WTC11 (cell line): ENCODE results near the gene DERA. TPM values are rescaled to one million over a fixed set of nuclear protein-coding genes. Genes with fewer than 3 reads are reported as not detected.

Experiments
- ATAC-seq: fragments of 200-7000 bp; cut with Tn5 transposase; 2 replicates; pipeline ENCODE4 v1.10.0; 2021; ENCODE audit warnings: mild to moderate bottlenecking, moderate library complexity
- CTCF ChIA-PET: fragments of 300-600 bp; sonication (Branson Sonifier 250); formaldehyde crosslinking; loops from one replicate; lab custom pipeline; 2021; ENCODE audit warnings: antibody characterized with exemption; lab: Charles Lee
- POLR2A ChIA-PET: fragments of 350-600 bp; sonication (Branson Sonifier 250); formaldehyde crosslinking; loops from one replicate; lab custom pipeline; 2021; ENCODE audit warnings: antibody characterized with exemption; lab: Charles Lee
- DNase-seq: peaks from one replicate; pipeline ENCODE4 v3.0.0; 2021; ENCODE audit warnings: low spot score
- H3K27ac Mint-ChIP-seq: 2 replicates; pipeline ENCODE4 v1.8.0; 2021; ENCODE audit warnings: mixed read lengths
- H3K27me3 Mint-ChIP-seq: 2 replicates; pipeline ENCODE4 v1.8.0; 2021; ENCODE audit warnings: low read depth, mild to moderate bottlenecking, moderate library complexity, mixed read lengths
- H3K36me3 Mint-ChIP-seq: 2 replicates; pipeline ENCODE4 v1.8.0; 2021; ENCODE audit warnings: mixed read lengths
- H3K4me1 Mint-ChIP-seq: 2 replicates; pipeline ENCODE4 v1.8.0; 2022; ENCODE audit warnings: mixed read lengths
- H3K4me3 Mint-ChIP-seq: 2 replicates; pipeline ENCODE4 v1.8.0; 2021; ENCODE audit warnings: mild to moderate bottlenecking, moderate library complexity, mixed read lengths
- H3K9me3 Mint-ChIP-seq: 2 replicates; pipeline ENCODE4 v1.8.0; 2021; ENCODE audit warnings: mixed read lengths
- ESRRA ChIP-seq: sonication (generic); formaldehyde crosslinking; IDR thresholded peaks from 2 replicates; pipeline ENCODE4 v1.8.1; 2022; ENCODE audit warnings: mild to moderate bottlenecking, missing genetic modification reagents, borderline replicate concordance
- ETV6 ChIP-seq: sonication (generic); formaldehyde crosslinking; IDR thresholded peaks from 2 replicates; pipeline ENCODE4 v1.8.1; 2022; ENCODE audit warnings: mild to moderate bottlenecking, missing genetic modification reagents
- HMGA2 ChIP-seq: fragments of 250-450 bp; sonication (Bioruptor Pico); IDR thresholded peaks from 2 replicates; pipeline ENCODE4 v1.4.0; 2021; ENCODE audit warnings: mild to moderate bottlenecking, moderate library complexity
- KAT7 ChIP-seq: sonication (generic); formaldehyde crosslinking; IDR thresholded peaks from 2 replicates; pipeline ENCODE4 v1.8.1; 2023; ENCODE audit warnings: missing genetic modification reagents, mild to moderate bottlenecking, borderline replicate concordance
- MYBL2 ChIP-seq: sonication (generic); formaldehyde crosslinking; IDR thresholded peaks from 2 replicates; pipeline ENCODE4 v1.8.1; 2023; ENCODE audit warnings: mild to moderate bottlenecking, moderate library complexity, missing genetic modification reagents
- NR3C1 ChIP-seq: sonication (generic); formaldehyde crosslinking; conservative IDR thresholded peaks from 2 replicates; pipeline ENCODE4 v1.8.1; 2023; ENCODE audit warnings: low read depth, mild to moderate bottlenecking, missing genetic modification reagents
- SMAD3 ChIP-seq: sonication (generic); formaldehyde crosslinking; IDR thresholded peaks from 2 replicates; pipeline ENCODE4 v1.8.0; 2022; ENCODE audit warnings: missing genetic modification reagents, mild to moderate bottlenecking, borderline replicate concordance
- SOX15 ChIP-seq: fragments of 250-450 bp; sonication (Bioruptor Pico); IDR thresholded peaks from 2 replicates; pipeline ENCODE4 v1.9.0; 2021; ENCODE audit warnings: mild to moderate bottlenecking
- total RNA-seq: library from RNA; stranded (reverse); gene quantifications from 3 replicates; pipeline ENCODE4 v1.2.3, GENCODE V29; 2021
- TF ChIP-seq, protein P1 (sequence below): sonication (generic); formaldehyde crosslinking; IDR thresholded peaks from 2 replicates; pipeline ENCODE4 v1.8.0; 2023; ENCODE audit warnings: missing genetic modification reagents, mild to moderate bottlenecking, borderline replicate concordance
- TF ChIP-seq, protein P2 (sequence below): sonication (generic); formaldehyde crosslinking; IDR thresholded peaks from 2 replicates; pipeline ENCODE4 v1.8.1; 2022; ENCODE audit warnings: low read depth, missing genetic modification reagents, borderline replicate concordance
- TF ChIP-seq, protein P3 (sequence below): fragments of 250-450 bp; sonication (Bioruptor Pico); IDR thresholded peaks from 2 replicates; pipeline ENCODE4 v1.9.0; 2021; ENCODE audit warnings: mild to moderate bottlenecking, borderline replicate concordance
- TF ChIP-seq, protein P4 (sequence below): fragments of 250-450 bp; sonication (Bioruptor Pico); conservative IDR thresholded peaks from 2 replicates; pipeline ENCODE4 v1.9.0; 2021; ENCODE audit warnings: mild to moderate bottlenecking
- TF ChIP-seq, protein P5 (sequence below): sonication (generic); formaldehyde crosslinking; IDR thresholded peaks from 2 replicates; pipeline ENCODE4 v1.8.1; 2023; ENCODE audit warnings: mild to moderate bottlenecking, missing genetic modification reagents, borderline replicate concordance
- TF ChIP-seq, protein P6 (sequence below): fragments of 250-450 bp; sonication (Bioruptor Pico); IDR thresholded peaks from 2 replicates; pipeline ENCODE4 v1.9.0; 2021; ENCODE audit warnings: moderate library complexity, mild to moderate bottlenecking, inconsistent platforms, borderline replicate concordance
- TF ChIP-seq, protein P7 (sequence below): fragments of 250-450 bp; sonication (Bioruptor Pico); IDR thresholded peaks from 2 replicates; pipeline ENCODE4 v2.1.2; 2022; ENCODE audit warnings: mild to moderate bottlenecking, moderate library complexity
- TF ChIP-seq, protein P8 (sequence below): sonication (generic); formaldehyde crosslinking; IDR thresholded peaks from 2 replicates; pipeline ENCODE4 v1.8.0; 2022; ENCODE audit warnings: mild to moderate bottlenecking, missing genetic modification reagents

DERA gene
- total RNA-seq, 1 experiment from 2014 or later, result 22.4 TPM

DNA sequence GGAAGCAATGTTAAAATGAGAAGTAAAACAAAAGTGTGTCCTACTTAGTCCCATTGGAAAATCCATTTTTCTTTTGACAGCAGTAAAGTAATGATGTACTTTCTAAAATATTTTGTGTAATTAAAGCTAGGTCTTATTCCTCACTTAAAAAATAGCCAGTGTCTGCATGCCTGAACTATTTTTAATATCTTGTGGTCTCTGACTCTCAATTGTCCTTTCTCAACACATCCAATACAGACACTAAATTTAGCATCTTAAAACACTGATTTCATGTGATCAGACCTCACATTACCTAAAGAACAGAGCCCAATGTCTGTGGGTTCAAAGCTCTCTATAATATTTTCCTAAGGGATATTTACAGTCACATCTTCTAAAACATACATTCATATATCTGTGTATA lies 108.0 kb downstream of the DERA start (continued):
- TF ChIP-seq, protein P1, sequence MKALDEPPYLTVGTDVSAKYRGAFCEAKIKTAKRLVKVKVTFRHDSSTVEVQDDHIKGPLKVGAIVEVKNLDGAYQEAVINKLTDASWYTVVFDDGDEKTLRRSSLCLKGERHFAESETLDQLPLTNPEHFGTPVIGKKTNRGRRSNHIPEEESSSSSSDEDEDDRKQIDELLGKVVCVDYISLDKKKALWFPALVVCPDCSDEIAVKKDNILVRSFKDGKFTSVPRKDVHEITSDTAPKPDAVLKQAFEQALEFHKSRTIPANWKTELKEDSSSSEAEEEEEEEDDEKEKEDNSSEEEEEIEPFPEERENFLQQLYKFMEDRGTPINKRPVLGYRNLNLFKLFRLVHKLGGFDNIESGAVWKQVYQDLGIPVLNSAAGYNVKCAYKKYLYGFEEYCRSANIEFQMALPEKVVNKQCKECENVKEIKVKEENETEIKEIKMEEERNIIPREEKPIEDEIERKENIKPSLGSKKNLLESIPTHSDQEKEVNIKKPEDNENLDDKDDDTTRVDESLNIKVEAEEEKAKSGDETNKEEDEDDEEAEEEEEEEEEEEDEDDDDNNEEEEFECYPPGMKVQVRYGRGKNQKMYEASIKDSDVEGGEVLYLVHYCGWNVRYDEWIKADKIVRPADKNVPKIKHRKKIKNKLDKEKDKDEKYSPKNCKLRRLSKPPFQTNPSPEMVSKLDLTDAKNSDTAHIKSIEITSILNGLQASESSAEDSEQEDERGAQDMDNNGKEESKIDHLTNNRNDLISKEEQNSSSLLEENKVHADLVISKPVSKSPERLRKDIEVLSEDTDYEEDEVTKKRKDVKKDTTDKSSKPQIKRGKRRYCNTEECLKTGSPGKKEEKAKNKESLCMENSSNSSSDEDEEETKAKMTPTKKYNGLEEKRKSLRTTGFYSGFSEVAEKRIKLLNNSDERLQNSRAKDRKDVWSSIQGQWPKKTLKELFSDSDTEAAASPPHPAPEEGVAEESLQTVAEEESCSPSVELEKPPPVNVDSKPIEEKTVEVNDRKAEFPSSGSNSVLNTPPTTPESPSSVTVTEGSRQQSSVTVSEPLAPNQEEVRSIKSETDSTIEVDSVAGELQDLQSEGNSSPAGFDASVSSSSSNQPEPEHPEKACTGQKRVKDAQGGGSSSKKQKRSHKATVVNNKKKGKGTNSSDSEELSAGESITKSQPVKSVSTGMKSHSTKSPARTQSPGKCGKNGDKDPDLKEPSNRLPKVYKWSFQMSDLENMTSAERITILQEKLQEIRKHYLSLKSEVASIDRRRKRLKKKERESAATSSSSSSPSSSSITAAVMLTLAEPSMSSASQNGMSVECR, result no peak
- TF ChIP-seq, protein P2, sequence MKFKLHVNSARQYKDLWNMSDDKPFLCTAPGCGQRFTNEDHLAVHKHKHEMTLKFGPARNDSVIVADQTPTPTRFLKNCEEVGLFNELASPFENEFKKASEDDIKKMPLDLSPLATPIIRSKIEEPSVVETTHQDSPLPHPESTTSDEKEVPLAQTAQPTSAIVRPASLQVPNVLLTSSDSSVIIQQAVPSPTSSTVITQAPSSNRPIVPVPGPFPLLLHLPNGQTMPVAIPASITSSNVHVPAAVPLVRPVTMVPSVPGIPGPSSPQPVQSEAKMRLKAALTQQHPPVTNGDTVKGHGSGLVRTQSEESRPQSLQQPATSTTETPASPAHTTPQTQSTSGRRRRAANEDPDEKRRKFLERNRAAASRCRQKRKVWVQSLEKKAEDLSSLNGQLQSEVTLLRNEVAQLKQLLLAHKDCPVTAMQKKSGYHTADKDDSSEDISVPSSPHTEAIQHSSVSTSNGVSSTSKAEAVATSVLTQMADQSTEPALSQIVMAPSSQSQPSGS (CRISPR knock-in tag), result no peak
- TF ChIP-seq, protein P3, sequence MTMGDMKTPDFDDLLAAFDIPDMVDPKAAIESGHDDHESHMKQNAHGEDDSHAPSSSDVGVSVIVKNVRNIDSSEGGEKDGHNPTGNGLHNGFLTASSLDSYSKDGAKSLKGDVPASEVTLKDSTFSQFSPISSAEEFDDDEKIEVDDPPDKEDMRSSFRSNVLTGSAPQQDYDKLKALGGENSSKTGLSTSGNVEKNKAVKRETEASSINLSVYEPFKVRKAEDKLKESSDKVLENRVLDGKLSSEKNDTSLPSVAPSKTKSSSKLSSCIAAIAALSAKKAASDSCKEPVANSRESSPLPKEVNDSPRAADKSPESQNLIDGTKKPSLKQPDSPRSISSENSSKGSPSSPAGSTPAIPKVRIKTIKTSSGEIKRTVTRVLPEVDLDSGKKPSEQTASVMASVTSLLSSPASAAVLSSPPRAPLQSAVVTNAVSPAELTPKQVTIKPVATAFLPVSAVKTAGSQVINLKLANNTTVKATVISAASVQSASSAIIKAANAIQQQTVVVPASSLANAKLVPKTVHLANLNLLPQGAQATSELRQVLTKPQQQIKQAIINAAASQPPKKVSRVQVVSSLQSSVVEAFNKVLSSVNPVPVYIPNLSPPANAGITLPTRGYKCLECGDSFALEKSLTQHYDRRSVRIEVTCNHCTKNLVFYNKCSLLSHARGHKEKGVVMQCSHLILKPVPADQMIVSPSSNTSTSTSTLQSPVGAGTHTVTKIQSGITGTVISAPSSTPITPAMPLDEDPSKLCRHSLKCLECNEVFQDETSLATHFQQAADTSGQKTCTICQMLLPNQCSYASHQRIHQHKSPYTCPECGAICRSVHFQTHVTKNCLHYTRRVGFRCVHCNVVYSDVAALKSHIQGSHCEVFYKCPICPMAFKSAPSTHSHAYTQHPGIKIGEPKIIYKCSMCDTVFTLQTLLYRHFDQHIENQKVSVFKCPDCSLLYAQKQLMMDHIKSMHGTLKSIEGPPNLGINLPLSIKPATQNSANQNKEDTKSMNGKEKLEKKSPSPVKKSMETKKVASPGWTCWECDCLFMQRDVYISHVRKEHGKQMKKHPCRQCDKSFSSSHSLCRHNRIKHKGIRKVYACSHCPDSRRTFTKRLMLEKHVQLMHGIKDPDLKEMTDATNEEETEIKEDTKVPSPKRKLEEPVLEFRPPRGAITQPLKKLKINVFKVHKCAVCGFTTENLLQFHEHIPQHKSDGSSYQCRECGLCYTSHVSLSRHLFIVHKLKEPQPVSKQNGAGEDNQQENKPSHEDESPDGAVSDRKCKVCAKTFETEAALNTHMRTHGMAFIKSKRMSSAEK (CRISPR knock-in tag), result no peak
- TF ChIP-seq SMAD3 (CRISPR knock-in tag), result no peak
- TF ChIP-seq, protein P4, sequence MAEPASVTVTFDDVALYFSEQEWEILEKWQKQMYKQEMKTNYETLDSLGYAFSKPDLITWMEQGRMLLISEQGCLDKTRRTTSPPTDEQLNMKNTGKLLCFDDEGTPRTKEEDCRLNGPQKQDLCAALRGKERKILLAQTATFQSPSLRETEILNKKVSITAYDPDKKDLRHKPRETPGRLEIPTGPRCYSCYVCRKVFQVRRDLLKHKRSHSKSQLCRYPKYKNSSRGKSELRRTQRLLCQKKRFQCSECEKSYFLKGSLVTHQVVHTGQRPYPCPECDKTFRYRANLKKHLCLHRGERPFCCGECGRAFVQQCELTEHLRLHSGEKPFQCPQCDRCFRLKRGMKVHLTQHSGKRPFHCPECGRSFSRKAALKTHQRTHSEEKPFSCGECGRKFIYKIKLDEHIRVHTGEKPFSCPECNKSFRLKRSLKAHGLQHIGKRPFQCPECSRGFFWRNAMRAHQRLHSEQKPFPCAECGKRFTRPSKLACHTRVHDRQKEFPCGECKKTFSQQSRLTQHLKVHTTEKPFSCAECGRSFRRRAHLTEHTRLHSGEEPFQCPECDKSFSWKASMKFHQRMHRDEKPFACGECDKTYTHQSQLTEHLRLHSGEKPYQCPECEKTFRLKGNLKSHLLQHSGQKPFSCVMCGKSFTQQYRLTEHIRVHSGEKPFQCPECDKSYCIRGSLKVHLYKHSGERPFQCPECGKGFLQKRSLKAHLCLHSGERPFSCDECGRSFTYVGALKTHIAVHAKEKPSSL, result no peak

DNA sequence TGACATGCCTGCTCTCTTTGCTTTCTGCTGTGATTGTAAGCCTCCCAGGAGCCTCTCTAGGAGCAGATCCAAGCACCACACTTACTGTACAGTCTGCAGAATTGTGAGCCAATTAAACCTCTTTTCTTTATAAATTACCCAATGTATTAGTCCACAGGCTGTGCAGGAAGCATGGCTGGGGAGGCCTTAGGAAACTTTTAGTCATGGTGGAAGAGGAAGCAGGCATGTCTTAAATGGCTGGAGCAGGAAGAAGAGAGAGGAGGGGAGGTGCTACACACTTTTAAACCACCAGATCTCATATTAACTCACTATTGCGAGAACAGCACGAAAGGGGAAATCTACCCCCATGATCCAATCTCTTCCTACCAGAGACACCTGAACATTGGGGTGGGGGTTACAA lies 108.9 kb downstream of the DERA start:
- ChIA-PET POLR2A (no interaction called here), CTCF (no interaction called here)
- H3K27me3 Mint-ChIP-seq, result no peaks in the 10 kb centered on the region; the same call in 1 of the 2 replicates
- peaks cover 66% of the 10 kb centered on the region for H3K9me3 Mint-ChIP-seq
- peaks cover 47% of the 10 kb centered on the region for H3K36me3 Mint-ChIP-seq
- ATAC-seq (no peak), DNase-seq (no peak)
- no peaks in the 10 kb centered on the region for H3K4me1 Mint-ChIP-seq
- no peak overlapping the region for H3K27ac Mint-ChIP-seq
- no peak overlapping the region for H3K4me3 Mint-ChIP-seq
- TF ChIP-seq, protein P5, sequence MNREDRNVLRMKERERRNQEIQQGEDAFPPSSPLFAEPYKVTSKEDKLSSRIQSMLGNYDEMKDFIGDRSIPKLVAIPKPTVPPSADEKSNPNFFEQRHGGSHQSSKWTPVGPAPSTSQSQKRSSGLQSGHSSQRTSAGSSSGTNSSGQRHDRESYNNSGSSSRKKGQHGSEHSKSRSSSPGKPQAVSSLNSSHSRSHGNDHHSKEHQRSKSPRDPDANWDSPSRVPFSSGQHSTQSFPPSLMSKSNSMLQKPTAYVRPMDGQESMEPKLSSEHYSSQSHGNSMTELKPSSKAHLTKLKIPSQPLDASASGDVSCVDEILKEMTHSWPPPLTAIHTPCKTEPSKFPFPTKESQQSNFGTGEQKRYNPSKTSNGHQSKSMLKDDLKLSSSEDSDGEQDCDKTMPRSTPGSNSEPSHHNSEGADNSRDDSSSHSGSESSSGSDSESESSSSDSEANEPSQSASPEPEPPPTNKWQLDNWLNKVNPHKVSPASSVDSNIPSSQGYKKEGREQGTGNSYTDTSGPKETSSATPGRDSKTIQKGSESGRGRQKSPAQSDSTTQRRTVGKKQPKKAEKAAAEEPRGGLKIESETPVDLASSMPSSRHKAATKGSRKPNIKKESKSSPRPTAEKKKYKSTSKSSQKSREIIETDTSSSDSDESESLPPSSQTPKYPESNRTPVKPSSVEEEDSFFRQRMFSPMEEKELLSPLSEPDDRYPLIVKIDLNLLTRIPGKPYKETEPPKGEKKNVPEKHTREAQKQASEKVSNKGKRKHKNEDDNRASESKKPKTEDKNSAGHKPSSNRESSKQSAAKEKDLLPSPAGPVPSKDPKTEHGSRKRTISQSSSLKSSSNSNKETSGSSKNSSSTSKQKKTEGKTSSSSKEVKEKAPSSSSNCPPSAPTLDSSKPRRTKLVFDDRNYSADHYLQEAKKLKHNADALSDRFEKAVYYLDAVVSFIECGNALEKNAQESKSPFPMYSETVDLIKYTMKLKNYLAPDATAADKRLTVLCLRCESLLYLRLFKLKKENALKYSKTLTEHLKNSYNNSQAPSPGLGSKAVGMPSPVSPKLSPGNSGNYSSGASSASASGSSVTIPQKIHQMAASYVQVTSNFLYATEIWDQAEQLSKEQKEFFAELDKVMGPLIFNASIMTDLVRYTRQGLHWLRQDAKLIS (CRISPR knock-in tag), result no peak
- TF ChIP-seq ESRRA (CRISPR knock-in tag) (no peak), SOX15 (CRISPR knock-in tag) (no peak), ETV6 (CRISPR knock-in tag) (no peak), HMGA2 (CRISPR knock-in tag) (no peak), NR3C1 (no peak), MYBL2 (CRISPR knock-in tag) (no peak), KAT7 (CRISPR knock-in tag) (no peak)
- TF ChIP-seq, protein P6, sequence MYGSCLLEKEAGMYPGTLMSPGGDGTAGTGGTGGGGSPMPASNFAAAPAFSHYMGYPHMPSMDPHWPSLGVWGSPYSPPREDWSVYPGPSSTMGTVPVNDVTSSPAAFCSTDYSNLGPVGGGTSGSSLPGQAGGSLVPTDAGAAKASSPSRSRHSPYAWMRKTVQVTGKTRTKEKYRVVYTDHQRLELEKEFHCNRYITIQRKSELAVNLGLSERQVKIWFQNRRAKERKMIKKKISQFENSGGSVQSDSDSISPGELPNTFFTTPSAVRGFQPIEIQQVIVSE, result no peak
- TF ChIP-seq, protein P7, sequence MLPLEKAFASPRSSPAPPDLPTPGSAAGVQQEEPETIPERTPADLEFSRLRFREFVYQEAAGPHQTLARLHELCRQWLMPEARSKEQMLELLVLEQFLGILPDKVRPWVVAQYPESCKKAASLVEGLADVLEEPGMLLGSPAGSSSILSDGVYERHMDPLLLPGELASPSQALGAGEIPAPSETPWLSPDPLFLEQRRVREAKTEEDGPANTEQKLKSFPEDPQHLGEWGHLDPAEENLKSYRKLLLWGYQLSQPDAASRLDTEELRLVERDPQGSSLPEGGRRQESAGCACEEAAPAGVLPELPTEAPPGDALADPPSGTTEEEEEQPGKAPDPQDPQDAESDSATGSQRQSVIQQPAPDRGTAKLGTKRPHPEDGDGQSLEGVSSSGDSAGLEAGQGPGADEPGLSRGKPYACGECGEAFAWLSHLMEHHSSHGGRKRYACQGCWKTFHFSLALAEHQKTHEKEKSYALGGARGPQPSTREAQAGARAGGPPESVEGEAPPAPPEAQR, result no peak
- TF ChIP-seq, protein P8, sequence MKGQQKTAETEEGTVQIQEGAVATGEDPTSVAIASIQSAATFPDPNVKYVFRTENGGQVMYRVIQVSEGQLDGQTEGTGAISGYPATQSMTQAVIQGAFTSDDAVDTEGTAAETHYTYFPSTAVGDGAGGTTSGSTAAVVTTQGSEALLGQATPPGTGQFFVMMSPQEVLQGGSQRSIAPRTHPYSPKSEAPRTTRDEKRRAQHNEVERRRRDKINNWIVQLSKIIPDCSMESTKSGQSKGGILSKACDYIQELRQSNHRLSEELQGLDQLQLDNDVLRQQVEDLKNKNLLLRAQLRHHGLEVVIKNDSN (CRISPR knock-in tag), result no peak
